HL-60/S4 (cell line): ENCODE data around the gene ACSF3.

Source experiments
- in situ Hi-C: fragments of 300-500 bp; cut with MboI; formaldehyde crosslinking; loops from 2 replicates; pipeline ENCODE4 v1.14.3; 2022; ENCODE audit warnings: low sequenced_read_pairs

The ACSF3 gene

GRCh38 chr16:89197633-89198416 lies 104.2 kb downstream of the ACSF3 start:
- in situ Hi-C loops, result no loop called here

DNA sequence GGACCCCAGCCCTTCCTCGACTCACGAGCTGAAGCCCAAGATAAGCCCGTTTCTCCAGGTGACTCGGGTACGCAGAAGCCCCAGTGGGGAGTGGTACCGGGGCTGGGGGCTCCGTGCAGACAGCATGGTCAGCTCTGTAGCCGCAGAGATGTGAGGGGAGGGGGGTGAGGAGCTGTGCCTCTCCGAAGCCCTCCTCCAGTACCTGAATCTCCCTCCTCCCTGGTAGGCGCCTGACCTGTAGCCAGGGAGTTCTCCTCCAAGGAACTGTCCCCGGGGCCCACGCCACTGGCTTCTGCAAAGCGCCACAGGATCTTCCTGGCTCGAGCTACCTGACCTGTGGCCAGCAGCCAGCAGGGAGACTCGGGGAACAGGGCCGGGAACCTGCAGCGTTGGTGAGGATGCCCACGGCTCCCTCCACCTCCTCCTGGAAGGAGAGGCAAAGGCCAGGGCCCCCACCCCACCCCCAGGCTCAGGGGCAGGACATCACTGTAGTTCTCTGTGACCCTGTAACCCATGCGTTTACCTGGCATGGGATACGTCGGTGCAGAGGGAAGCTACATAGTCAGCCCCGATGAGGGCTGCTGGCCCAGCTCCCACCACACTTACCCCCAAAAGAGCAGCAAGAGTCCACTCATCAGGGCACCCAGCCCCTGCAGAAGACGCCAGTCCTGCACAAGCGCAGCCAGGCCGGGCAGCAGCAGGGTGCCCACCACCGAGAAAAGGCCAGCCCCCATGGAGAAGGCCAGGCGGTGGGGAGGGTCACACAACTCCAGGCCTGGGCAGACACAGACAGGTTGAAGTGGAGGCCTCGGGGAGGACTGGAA lies 105.0 kb downstream of the ACSF3 start:
- in situ Hi-C loops, result no loop called here

DNA sequence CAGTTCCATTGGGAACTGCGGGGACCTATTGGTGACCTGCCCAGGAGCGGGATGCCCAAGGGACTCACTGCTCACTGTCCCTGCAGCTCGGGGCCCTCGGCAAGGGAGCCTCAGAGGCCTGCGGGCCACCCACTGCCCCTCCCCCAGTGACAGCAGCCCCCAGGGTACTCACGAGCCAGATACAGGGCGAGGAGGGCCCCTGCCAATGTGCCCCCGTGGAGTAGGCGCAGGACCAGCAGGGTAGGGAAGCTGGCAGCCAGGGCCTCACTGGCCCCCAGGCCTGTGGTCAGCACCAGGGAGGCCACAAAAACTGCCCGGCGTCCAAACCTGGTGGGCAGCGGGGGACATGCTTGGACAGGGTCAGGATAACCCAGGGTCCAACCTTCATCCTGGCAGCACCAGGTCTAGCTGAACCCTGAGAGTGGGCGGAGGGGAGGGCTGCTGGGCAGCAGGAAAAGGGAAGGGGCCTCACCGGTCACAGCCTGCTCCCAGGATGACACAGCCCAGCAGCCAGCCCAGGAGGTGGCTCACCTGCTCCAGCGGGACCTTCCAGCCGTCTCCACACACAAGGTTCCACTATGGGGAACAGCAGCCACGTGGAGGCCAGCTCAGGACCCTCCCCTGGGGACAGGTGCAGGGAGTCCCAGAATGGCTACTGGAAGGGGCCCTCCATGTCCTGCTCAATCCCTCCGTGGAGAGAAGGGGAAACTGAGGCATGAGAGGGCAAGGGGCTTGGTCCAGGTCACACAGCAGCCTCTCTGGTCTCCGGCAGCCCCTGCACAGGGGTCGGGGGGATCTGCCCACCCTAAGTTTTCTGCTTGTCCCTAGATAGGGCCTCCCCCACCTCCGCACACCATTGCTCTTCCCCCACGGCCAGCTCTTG lies 105.8 kb downstream of the ACSF3 start:
- in situ Hi-C loops, result no loop called here

DNA sequence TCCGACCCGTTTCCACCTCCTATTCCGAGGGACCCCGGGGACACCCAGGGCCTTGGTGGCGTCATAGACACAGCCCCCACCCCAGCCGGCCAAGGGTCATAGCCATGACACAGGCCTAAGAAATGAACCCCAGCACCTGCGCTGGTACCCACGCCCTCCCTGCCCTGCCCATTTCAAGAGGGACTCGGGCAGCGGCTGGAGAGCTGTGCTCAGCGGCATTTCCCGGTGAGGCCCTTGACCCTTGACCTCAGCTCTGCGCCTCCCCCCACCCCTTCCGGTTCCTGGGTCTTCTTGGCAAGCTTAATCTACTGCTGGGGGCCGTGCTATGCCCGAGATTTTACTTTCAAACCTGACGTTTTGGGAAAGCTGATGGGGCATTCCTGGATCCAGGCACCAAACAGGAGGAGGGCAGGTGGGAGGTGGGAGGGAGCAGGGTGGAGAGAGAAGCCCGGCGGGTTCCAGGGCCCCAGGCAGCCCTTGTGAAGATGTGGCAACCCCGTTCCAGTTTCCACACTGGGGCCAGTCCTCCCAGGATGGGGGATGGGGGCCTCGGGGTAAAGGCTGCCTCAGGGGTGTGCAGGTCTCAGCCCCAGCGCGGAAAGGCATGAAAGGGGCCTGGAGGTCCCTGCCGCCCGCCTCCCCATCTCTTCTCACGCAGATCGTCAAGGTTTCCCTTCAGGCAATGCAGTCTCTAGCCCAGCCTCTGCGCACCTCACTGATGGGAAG lies 106.6 kb downstream of the ACSF3 start, which contains the start of gene SLC22A31:
TSS of gene SLC22A31 (minus strand) at position 414 of the 726 bp plus-strand sequence. CDS start at position 378, 36 bp downstream.
- in situ Hi-C loops, result no loop called here

GRCh38 chr16:89200850-89201411 lies 107.3 kb downstream of the ACSF3 start:
- in situ Hi-C loops, result no loop called here

- in situ Hi-C loops, result no loop called here
These were observed 108.1 kb downstream of the ACSF3 start for GRCh38 chr16:89201439-89202377.

GRCh38 chr16:89202422-89203215 lies 109.0 kb downstream of the ACSF3 start:
- in situ Hi-C loops, result no loop called here
